K562 (cell line): ENCODE results near the gene C19orf85. TPM values are rescaled to one million over a fixed set of nuclear protein-coding genes. Genes with fewer than 3 reads are reported as not detected.

Experiments
- BCOR ChIP-seq: fragments of 450-650 bp; IDR thresholded peaks from 2 replicates; pipeline ENCODE4 v1.6.1; 2016
- CHCHD3 ChIP-seq: fragments of 250-450 bp; sonication (Bioruptor Pico); IDR thresholded peaks from 2 replicates; pipeline ENCODE4 v2.1.2; 2022; ENCODE audit warnings: mild to moderate bottlenecking
- CREBBP ChIP-seq: IDR thresholded peaks from one replicate; pipeline ENCODE4 v1.6.1; 2012; ENCODE audit warnings: low read depth, mild to moderate bottlenecking, control low read depth, inconsistent platforms, low read length
- CTCFL ChIP-seq: IDR thresholded peaks from 2 replicates; pipeline ENCODE4 v1.6.1; 2011; ENCODE audit warnings: borderline replicate concordance, low read depth, mild to moderate bottlenecking, moderate library complexity, low read length; ENCODE audit not compliant: insufficient read depth, poor library complexity, severe bottlenecking
- ESRRA ChIP-seq: fragments of 450-650 bp; IDR thresholded peaks from 2 replicates; pipeline ENCODE4 v1.6.1; 2014; ENCODE audit warnings: low read depth, mild to moderate bottlenecking, moderate library complexity, borderline replicate concordance
- HNRNPLL ChIP-seq: fragments of 200-400 bp; formaldehyde crosslinking; IDR thresholded peaks from 2 replicates; pipeline ENCODE4 v1.6.1; 2017; ENCODE audit warnings: low read length, low read depth, mild to moderate bottlenecking; ENCODE audit not compliant: poor library complexity, severe bottlenecking
- KLF1 ChIP-seq: fragments of 450-650 bp; IDR thresholded peaks from 2 replicates; pipeline ENCODE4 v1.6.1; 2016; ENCODE audit warnings: missing genetic modification characterization, missing compliant biosample characterization
- MAFF ChIP-seq: IDR thresholded peaks from 2 replicates; pipeline ENCODE4 v1.6.1; 2012; ENCODE audit warnings: low read length, improper control_type of control experiment
- MLLT1 ChIP-seq, 2 experiments: fragments of 450-650 bp; IDR thresholded peaks; 2 replicates each; pipeline ENCODE4 v1.6.1; 2016
- NEUROD1 ChIP-seq: fragments of 150-350 bp; IDR thresholded peaks from 2 replicates; pipeline ENCODE4 v1.6.1; 2014; ENCODE audit warnings: borderline replicate concordance, low read length, low read depth; ENCODE audit not compliant: partially characterized antibody
- NUFIP1 ChIP-seq: fragments of 450-650 bp; IDR thresholded peaks from 2 replicates; pipeline ENCODE4 v1.6.1; 2018; ENCODE audit not compliant: partially characterized antibody
- RBBP5 ChIP-seq: fragments of 200-600 bp; sonication (generic); IDR thresholded peaks from 2 replicates; pipeline ENCODE4 v1.6.1; 2012; ENCODE audit warnings: borderline replicate concordance, mild to moderate bottlenecking, low read length, control low read depth, inconsistent platforms; ENCODE audit not compliant: insufficient read depth, poor library complexity, severe bottlenecking
- ZBTB40 ChIP-seq, 2 experiments: fragments of 450-650 bp in 1 of 2; sonication (generic) in 1 of 2; formaldehyde crosslinking in 1 of 2; IDR thresholded peaks; 2 replicates each; pipeline versions ENCODE4 v1.7.1 to v1.9.0; 2016 to 2022; ENCODE audit warnings: inconsistent platforms in 1 of 2, mild to moderate bottlenecking in 1 of 2, missing genetic modification reagents in 1 of 2
- ZNF778 ChIP-seq: fragments of 450-650 bp; formaldehyde crosslinking; IDR thresholded peaks from 2 replicates; pipeline ENCODE4 v1.4.0; 2020; ENCODE audit warnings: mild to moderate bottlenecking, moderate library complexity
- ZNF79 ChIP-seq: fragments of 250-450 bp; sonication (Bioruptor Pico); IDR thresholded peaks from 2 replicates; pipeline ENCODE4 v1.4.0; 2020; ENCODE audit warnings: low read depth, mild to moderate bottlenecking, moderate library complexity
- polyA plus RNA-seq, 8 experiments: library from polyadenylated mRNA; depleted of rRNA in 4 of 8; stranded (reverse) in 5 of 8; unstranded in 3 of 8; fragments of >200 nt; fragmentation: Nextera tagmentation in 2 of 8; fragmentation: Illumina TruSeq in 1 of 8; extraction: Ambion mirVana in 2 of 8; extraction: Trizol in 1 of 8; gene quantifications; 2 replicates each; pipeline versions ENCODE4 v1.2.1 to v1.2.3, GENCODE V29; 2011 to 2014; ENCODE audit warnings: inconsistent platforms in 1 of 8, missing spikeins in 1 of 8
- total RNA-seq, 7 experiments: library from RNA; depleted of rRNA in 6 of 7; stranded (reverse); fragments of >200 nt in 6 of 7; fragmentation: Illumina TruSeq in 2 of 7; extraction: Trizol in 2 of 7; gene quantifications; 2 replicates each; pipeline versions ENCODE4 v1.2.1 to v1.2.3, GENCODE V29; 2011 to 2021; ENCODE audit warnings: low replicate concordance in 1 of 7

Gene C19orf85
- total and polyA plus RNA-seq, 9 of the 15 experiments (the other 6 are each of a cell fraction or from before 2014, with no cell fraction given), result not detected

- TF ChIP-seq CTCFL (no peak), ZBTB40 (IDR thresholded peaks at IDR 0.05) (0 out of 2 replicates have a peak, but pooled peaks have one; percentile 21), ZBTB40 (CRISPR knock-in tag; IDR thresholded peaks at IDR 0.05) (no peak), NEUROD1 (no peak), ZNF778 (CRISPR knock-in tag) (no peak), BCOR (no peak), CHCHD3 (CRISPR knock-in tag) (no peak), MAFF (no peak), NUFIP1 (no peak), ZNF79 (CRISPR knock-in tag) (no peak), KLF1 (no peak), MLLT1 (IDR thresholded peaks at IDR 0.05) (peak in 1 of 2 experiments; percentile 93; a peak in 2 of 4 replicates), RBBP5 (no peak), ESRRA (no peak), CREBBP (no peak), HNRNPLL (peak; percentile 24)
Measured at GRCh38 chr19:55494172-55494761, 29.7 kb upstream of the C19orf85 start (continued).
